ENCODE measurements around the gene SLC25A43.
"Not testable (repeated sequence)": the region's sequence is repeated elsewhere in the genome, so short reads cannot be mapped to it uniquely, and the experiment has no call there.

The SLC25A43 gene

GRCh38 chrX:119407681-119408080 lies 8.5 kb downstream of the SLC25A43 start:
- FAIRE-seq (peak; percentile 26), DNase-seq (ENCODE audit: low spot score) (peak; percentile 32)

GRCh38 chrX:119410027-119410819 lies 11.1 kb downstream of the SLC25A43 start:
- FAIRE-seq (peak; percentile 86), DNase-seq (ENCODE audit: low spot score) (peak; percentile 71)

- no peak for FAIRE-seq
- no peak for DNase-seq (ENCODE audit: low spot score)
Measured at GRCh38 chrX:119410854-119411253, 11.7 kb downstream of the SLC25A43 start.

GRCh38 chrX:119411959-119412358 lies 12.8 kb downstream of the SLC25A43 start:
- no peak for FAIRE-seq
- no peak for DNase-seq (ENCODE audit: low spot score)

- DNase-seq (ENCODE audit: low spot score), result no peak
- FAIRE-seq, result no peak
Measured at GRCh38 chrX:119417376-119417775, 18.2 kb downstream of the SLC25A43 start.

GRCh38 chrX:119417842-119418241 lies 18.7 kb downstream of the SLC25A43 start:
- FAIRE-seq (no peak), DNase-seq (ENCODE audit: low spot score) (no peak)

GRCh38 chrX:119419146-119419545 lies 20.0 kb downstream of the SLC25A43 start:
- FAIRE-seq (no peak), DNase-seq (ENCODE audit: low spot score) (no peak)

GRCh38 chrX:119419898-119420297 lies 20.8 kb downstream of the SLC25A43 start:
- DNase-seq (ENCODE audit: low spot score), result no peak
- FAIRE-seq, result no peak

GRCh38 chrX:119421016-119421705 lies 22.0 kb downstream of the SLC25A43 start:
- FAIRE-seq, result no peak

GRCh38 chrX:119423631-119424030 lies 24.5 kb downstream of the SLC25A43 start:
- DNase-seq (ENCODE audit: low spot score) (no peak), FAIRE-seq (no peak)

More at GRCh38 chrX:119421016-119421705, 22.0 kb downstream of the SLC25A43 start:
- no peak for DNase-seq (ENCODE audit: low spot score)

GRCh38 chrX:119424999-119425398 lies 25.9 kb downstream of the SLC25A43 start:
- no peak for DNase-seq (ENCODE audit: low spot score)
- FAIRE-seq, result no peak

- DNase-seq (ENCODE audit: low spot score) (no peak), FAIRE-seq (no peak)
Measured at GRCh38 chrX:119427024-119427794, 28.1 kb downstream of the SLC25A43 start.

- FAIRE-seq, result no peak
Measured at GRCh38 chrX:119427795-119428185, 28.7 kb downstream of the SLC25A43 start.

GRCh38 chrX:119429471-119429870 lies 30.3 kb downstream of the SLC25A43 start:
- FAIRE-seq (no peak), DNase-seq (ENCODE audit: low spot score) (no peak)

More at GRCh38 chrX:119427795-119428185, 28.7 kb downstream of the SLC25A43 start:
- no peak for DNase-seq (ENCODE audit: low spot score)

- not testable (repeated sequence) for FAIRE-seq; DNase-seq (ENCODE audit: low spot score)
Measured at GRCh38 chrX:119441295-119441694, 42.2 kb downstream of the SLC25A43 start.

- FAIRE-seq, result no peak
- no peak for DNase-seq (ENCODE audit: low spot score)
Measured at GRCh38 chrX:119442286-119442685, 43.1 kb downstream of the SLC25A43 start.

- DNase-seq (ENCODE audit: low spot score), result no peak
- no peak for FAIRE-seq
Measured at GRCh38 chrX:119453202-119453601, 54.1 kb downstream of the SLC25A43 start.

- FAIRE-seq, result no peak
- no peak for DNase-seq (ENCODE audit: low spot score)
Measured at GRCh38 chrX:119455264-119455663, 56.1 kb downstream of the SLC25A43 start.

GRCh38 chrX:119459181-119459580 lies 60.0 kb downstream of the SLC25A43 start:
- FAIRE-seq (no peak), DNase-seq (ENCODE audit: low spot score) (no peak)

- FAIRE-seq (no peak), DNase-seq (ENCODE audit: low spot score) (no peak)
Measured at GRCh38 chrX:119465555-119465954, 66.4 kb downstream of the SLC25A43 start.

GRCh38 chrX:119466970-119467369 lies 67.8 kb downstream of the SLC25A43 start:
- no peak for DNase-seq (ENCODE audit: low spot score)
- FAIRE-seq, result no peak

- FAIRE-seq (no peak), DNase-seq (ENCODE audit: low spot score) (no peak)
Measured at GRCh38 chrX:119467433-119467832, 68.3 kb downstream of the SLC25A43 start.
